IMR-90 (cell line): ENCODE data around the gene XCR1. TPM values are rescaled to one million over a fixed set of nuclear protein-coding genes. Genes with fewer than 3 reads are reported as not detected.

Experiments used
- ATAC-seq: fragments of 200-7000 bp; cut with Tn5 transposase; 2 replicates; pipeline ENCODE4 v1.9.1; 2020; ENCODE audit warnings: low read depth, mild to moderate bottlenecking, moderate library complexity
- BruUV-seq: library from RNA; stranded (reverse); fragments of 400-500 nt; replicated peaks from 2 replicates; lab custom pipeline; 2021; lab: Mats Ljungman, UMichigan
- CTCF ChIA-PET: fragments of 300-600 bp; formaldehyde crosslinking; extraction: SDS; loops from one replicate; lab custom pipeline; 2021; ENCODE audit warnings: antibody characterized with exemption; lab: Yijun Ruan, JAX
- POLR2A ChIA-PET: fragments of 300-600 bp; sonication (Branson Sonifier 250); formaldehyde crosslinking; loops from one replicate; lab custom pipeline; 2022; ENCODE audit warnings: antibody characterized with exemption; ENCODE audit not compliant: unreplicated experiment; lab: Charles Lee
- DNase-seq: peaks from one replicate; pipeline ENCODE4 v3.0.0; 2013
- H2AFZ ChIP-seq: replicated peaks from 2 replicates; pipeline ENCODE3; 2013; ENCODE audit warnings: low read length, mild to moderate bottlenecking; ENCODE audit not compliant: poor library complexity
- H2AK5ac ChIP-seq: 2 replicates; pipeline ENCODE4 v1.6.1; 2013; ENCODE audit warnings: low read depth, low read length, inconsistent platforms
- H2AK9ac ChIP-seq: replicated peaks from 2 replicates; pipeline ENCODE3; 2013; ENCODE audit warnings: mild to moderate bottlenecking, low read depth, low read length, moderate library complexity; ENCODE audit not compliant: poor library complexity
- H2BK120ac ChIP-seq: 2 replicates; pipeline ENCODE4 v1.6.1; 2013; ENCODE audit warnings: low read depth, low read length, inconsistent platforms
- H2BK15ac ChIP-seq: 3 replicates; pipeline ENCODE4 v1.6.1; 2013; ENCODE audit warnings: low read depth, low read length, inconsistent platforms
- H2BK20ac ChIP-seq: 2 replicates; pipeline ENCODE4 v1.6.1; 2013; ENCODE audit warnings: low read depth, mild to moderate bottlenecking, inconsistent platforms, low read length, moderate library complexity
- H2BK5ac ChIP-seq: 2 replicates; pipeline ENCODE4 v1.6.1; 2013; ENCODE audit warnings: mild to moderate bottlenecking, low read depth, low read length, inconsistent platforms; ENCODE audit not compliant: poor library complexity, severe bottlenecking
- H3K14ac ChIP-seq: replicated peaks from 2 replicates; pipeline ENCODE4 v1.6.1; 2013; ENCODE audit warnings: low read depth, low read length, inconsistent platforms
- H3K18ac ChIP-seq: 2 replicates; pipeline ENCODE4 v1.6.1; 2013; ENCODE audit warnings: low read depth, low read length, control low read depth
- H3K23ac ChIP-seq: 2 replicates; pipeline ENCODE4 v1.6.1; 2013; ENCODE audit warnings: low read depth, low read length, inconsistent platforms
- H3K27ac ChIP-seq: 2 replicates; pipeline ENCODE4 v1.5.1; 2013; ENCODE audit warnings: mild to moderate bottlenecking, control low read depth, low read length; ENCODE audit not compliant: insufficient read depth
- H3K27me3 ChIP-seq: 2 replicates; pipeline ENCODE4 v1.6.1; 2013; ENCODE audit warnings: low read length; ENCODE audit not compliant: control insufficient read depth, insufficient read depth
- H3K36me3 ChIP-seq: 2 replicates; pipeline ENCODE4 v1.6.1; 2013; ENCODE audit warnings: low read length, mixed read lengths; ENCODE audit not compliant: control insufficient read depth, insufficient read depth
- H3K4ac ChIP-seq: 2 replicates; pipeline ENCODE4 v1.6.1; 2013; ENCODE audit warnings: low read depth, low read length, inconsistent platforms
- H3K4me1 ChIP-seq: 2 replicates; pipeline ENCODE4 v1.6.1; 2013; ENCODE audit warnings: low read length, mixed read lengths; ENCODE audit not compliant: control insufficient read depth, insufficient read depth
- H3K4me2 ChIP-seq: 2 replicates; pipeline ENCODE4 v1.6.1; 2013; ENCODE audit warnings: low read depth, mild to moderate bottlenecking, control low read depth, low read length, moderate library complexity
- H3K4me3 ChIP-seq: 2 replicates; pipeline ENCODE4 v1.5.1; 2013; ENCODE audit warnings: low read depth, mild to moderate bottlenecking, control low read depth, low read length, moderate library complexity; ENCODE audit not compliant: insufficient read depth
- H3K56ac ChIP-seq: 2 replicates; pipeline ENCODE4 v1.6.1; 2013; ENCODE audit warnings: low read length, inconsistent platforms; ENCODE audit not compliant: insufficient read depth; ENCODE audit errors: extremely low read depth
- H3K79me1 ChIP-seq, 2 experiments: 2 replicates each; pipeline ENCODE4 v1.6.1; 2013; ENCODE audit warnings: low read length in 2 of 2, inconsistent platforms in 1 of 2, low read depth in 1 of 2
- H3K9ac ChIP-seq: 2 replicates; pipeline ENCODE4 v1.6.1; 2013; ENCODE audit warnings: low read depth, low read length, control low read depth
- H3K9me1 ChIP-seq: 2 replicates; pipeline ENCODE4 v1.6.1; 2013; ENCODE audit warnings: low read length, inconsistent platforms; ENCODE audit not compliant: insufficient read depth
- H3K9me3 ChIP-seq: 2 replicates; pipeline ENCODE4 v1.6.1; 2013; ENCODE audit warnings: low read length; ENCODE audit not compliant: control insufficient read depth, insufficient read depth
- H4K20me1 ChIP-seq: 2 replicates; pipeline ENCODE4 v1.6.1; 2013; ENCODE audit warnings: low read length, inconsistent platforms; ENCODE audit not compliant: insufficient read depth
- H4K5ac ChIP-seq: 2 replicates; pipeline ENCODE4 v1.6.1; 2013; ENCODE audit warnings: mild to moderate bottlenecking, low read depth, low read length, control low read depth
- H4K8ac ChIP-seq, 2 experiments: 2 replicates each; pipeline ENCODE4 v1.6.1; 2013; ENCODE audit warnings: low read depth in 2 of 2, low read length in 2 of 2, control low read depth in 1 of 2, inconsistent platforms in 1 of 2
- H4K91ac ChIP-seq: 2 replicates; pipeline ENCODE4 v1.6.1; 2013; ENCODE audit warnings: low read depth, low read length, inconsistent platforms; ENCODE audit not compliant: insufficient read depth
- BHLHE40 ChIP-seq: fragments of 150-350 bp; IDR thresholded peaks from 2 replicates; pipeline ENCODE4 v1.6.1; 2016; ENCODE audit warnings: mild to moderate bottlenecking, low read depth, low read length
- CEBPB ChIP-seq: IDR thresholded peaks from 2 replicates; pipeline ENCODE4 v1.6.1; 2012; ENCODE audit warnings: low read depth, low read length, improper control_type of control experiment
- CHD1 ChIP-seq: IDR thresholded peaks from 2 replicates; pipeline ENCODE4 v1.6.1; 2012; ENCODE audit warnings: low read depth, low read length, improper control_type of control experiment
- CTCF ChIP-seq: conservative IDR thresholded peaks from 2 replicates; pipeline ENCODE4 v1.5.1; 2012; ENCODE audit warnings: mild to moderate bottlenecking, low read depth, low read length, improper control_type of control experiment
- FOS ChIP-seq: fragments of 150-350 bp; IDR thresholded peaks from 2 replicates; pipeline ENCODE4 v1.6.1; 2016; ENCODE audit warnings: low read depth, low read length
- MAFK ChIP-seq: IDR thresholded peaks from 2 replicates; pipeline ENCODE4 v1.6.1; 2012; ENCODE audit warnings: low read depth, low read length, improper control_type of control experiment
- MAZ ChIP-seq: IDR thresholded peaks from 2 replicates; pipeline ENCODE4 v1.6.1; 2012; ENCODE audit warnings: low read depth, mild to moderate bottlenecking, low read length, improper control_type of control experiment, moderate library complexity, borderline replicate concordance
- MXI1 ChIP-seq: IDR thresholded peaks from 2 replicates; pipeline ENCODE4 v1.6.1; 2012; ENCODE audit warnings: low read depth, mild to moderate bottlenecking, low read length, moderate library complexity, borderline replicate concordance
- NFE2L2 ChIP-seq: fragments of 150-350 bp; IDR thresholded peaks from 2 replicates; pipeline ENCODE4 v1.6.1; 2016; ENCODE audit warnings: low read depth, mild to moderate bottlenecking, low read length
- POLR2A ChIP-seq: IDR thresholded peaks from 2 replicates; pipeline ENCODE4 v1.6.1; 2012; ENCODE audit warnings: mild to moderate bottlenecking, low read depth, low read length
- RAD21 ChIP-seq: IDR thresholded peaks from 2 replicates; pipeline ENCODE4 v1.6.1; 2012; ENCODE audit warnings: low read length, improper control_type of control experiment
- RCOR1 ChIP-seq: IDR thresholded peaks from 2 replicates; pipeline ENCODE4 v1.6.1; 2012; ENCODE audit warnings: mild to moderate bottlenecking, low read length, improper control_type of control experiment; ENCODE audit not compliant: insufficient replicate concordance
- RFX5 ChIP-seq: IDR thresholded peaks from 2 replicates; pipeline ENCODE4 v1.8.0; 2012; ENCODE audit warnings: low read depth, mild to moderate bottlenecking, low read length, moderate library complexity
- SMC3 ChIP-seq: fragments of 150-350 bp; IDR thresholded peaks from 2 replicates; pipeline ENCODE4 v1.6.1; 2016; ENCODE audit warnings: low read depth, mild to moderate bottlenecking, antibody characterized with exemption, low read length, moderate library complexity
- WGBS, 2 experiments: methylation state at CpG; one replicate each; pipeline versions ENCODE4 v1.1.5 to v1.1.7; 2013; ENCODE audit warnings: missing lambda C conversion rate in 2 of 2; ENCODE audit not compliant: insufficient read length in 1 of 2; ENCODE audit errors: extremely low coverage in 2 of 2; 5-methylcytosine and 5-hydroxymethylcytosine counted together
- dilution Hi-C: fragments of 300-500 bp; cut with HindIII; formaldehyde crosslinking; loops from one replicate; pipeline ENCODE4 v1.14.3; 2018; ENCODE audit warnings: low sequenced_read_pairs; ENCODE audit not compliant: unreplicated experiment
- in situ Hi-C: fragments of 300-500 bp; cut with MboI; formaldehyde crosslinking; loops from 3 replicates; pipeline ENCODE4 v1.14.3; 2019; ENCODE audit warnings: low sequenced_read_pairs, inconsistent platforms, mixed read lengths
- intact Hi-C: fragments of 100-400 bp; cut with micrococcal nuclease; formaldehyde crosslinking; loops from 2 replicates; pipeline ENCODE4 v1.10.0; 2022
- polyA plus RNA-seq, 3 experiments: library from polyadenylated mRNA; depleted of rRNA; stranded (reverse); fragments of >200 nt; gene quantifications; 2 replicates each; pipeline ENCODE4 v1.2.3, GENCODE V29; 2012; ENCODE audit warnings: low replicate concordance in 1 of 3
- total RNA-seq: library from RNA; depleted of rRNA; stranded (reverse); fragments of >200 nt; gene quantifications from 2 replicates; pipeline ENCODE4 v1.2.3, GENCODE V29; 2012
- TF ChIP-seq, protein P1 (sequence below): fragments of 150-350 bp; IDR thresholded peaks from 2 replicates; pipeline ENCODE4 v1.6.1; 2017; ENCODE audit warnings: mild to moderate bottlenecking, antibody characterized with exemption, low read length, low read depth
- TF ChIP-seq, protein P2 (sequence below): fragments of 150-350 bp; IDR thresholded peaks from 2 replicates; pipeline ENCODE4 v1.6.1; 2016; ENCODE audit warnings: low read depth, mild to moderate bottlenecking, low read length, moderate library complexity, borderline replicate concordance

Gene XCR1
- total and polyA plus RNA-seq, 2 of the 4 experiments (the other 2 are of a cell fraction), result not detected

DNA sequence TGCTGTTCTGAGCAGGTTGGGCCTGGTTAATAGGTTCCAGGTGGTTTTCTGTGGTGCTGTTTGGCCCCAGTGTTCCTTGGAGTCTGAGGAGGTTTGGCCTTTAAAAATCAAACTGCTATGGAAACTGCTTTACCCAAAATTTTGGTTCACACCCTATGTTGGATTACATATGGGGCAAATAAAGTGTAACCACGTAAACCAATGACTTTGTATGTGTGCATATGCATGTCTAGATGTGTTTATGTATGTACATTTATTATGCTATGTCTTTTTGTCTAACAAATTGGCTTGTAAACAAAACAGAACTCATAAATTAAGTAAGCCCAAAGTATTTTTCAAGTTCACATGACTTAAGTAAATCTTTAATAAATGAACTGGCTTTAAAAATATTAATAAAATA lies 8.9 kb upstream of the XCR1 start:
- no peak overlapping the region for H3K4ac ChIP-seq
- H4K5ac ChIP-seq, result no peak overlapping the region
- H4K20me1 ChIP-seq, result no peaks in the 10 kb centered on the region
- CTCF ChIA-PET, result no interaction called here
- no peak overlapping the region for H3K18ac ChIP-seq
- H3K79me1 ChIP-seq, result no peaks in the 10 kb centered on the region
- no peak overlapping the region for H3K9ac ChIP-seq
- no peaks in the 10 kb centered on the region for H3K36me3 ChIP-seq
- no peak for ATAC-seq
- H2AK5ac ChIP-seq, result no peak overlapping the region
- no peak overlapping the region for H4K8ac ChIP-seq
- no peak overlapping the region for H2BK5ac ChIP-seq
- dilution Hi-C loops (no loop called here), in situ Hi-C loops (no loop called here), intact Hi-C loops (no loop called here)
- no peak for DNase-seq
- no peak for TF ChIP-seq BHLHE40
- no peak for TF ChIP-seq NFE2L2
- TF ChIP-seq, protein P1, sequence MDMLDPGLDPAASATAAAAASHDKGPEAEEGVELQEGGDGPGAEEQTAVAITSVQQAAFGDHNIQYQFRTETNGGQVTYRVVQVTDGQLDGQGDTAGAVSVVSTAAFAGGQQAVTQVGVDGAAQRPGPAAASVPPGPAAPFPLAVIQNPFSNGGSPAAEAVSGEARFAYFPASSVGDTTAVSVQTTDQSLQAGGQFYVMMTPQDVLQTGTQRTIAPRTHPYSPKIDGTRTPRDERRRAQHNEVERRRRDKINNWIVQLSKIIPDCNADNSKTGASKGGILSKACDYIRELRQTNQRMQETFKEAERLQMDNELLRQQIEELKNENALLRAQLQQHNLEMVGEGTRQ, result no peak
- TF ChIP-seq MAFK, result no peak
- no peak for TF ChIP-seq MAZ
- TF ChIP-seq RFX5, result no peak
- TF ChIP-seq FOS, result no peak
- no peak for TF ChIP-seq MXI1
- no peak for TF ChIP-seq CHD1
- TF ChIP-seq SMC3, result no peak
- TF ChIP-seq CTCF, result no peak
- TF ChIP-seq CEBPB, result no peak
- TF ChIP-seq RCOR1, result no peak
- no peak for TF ChIP-seq POLR2A
- TF ChIP-seq, protein P2, sequence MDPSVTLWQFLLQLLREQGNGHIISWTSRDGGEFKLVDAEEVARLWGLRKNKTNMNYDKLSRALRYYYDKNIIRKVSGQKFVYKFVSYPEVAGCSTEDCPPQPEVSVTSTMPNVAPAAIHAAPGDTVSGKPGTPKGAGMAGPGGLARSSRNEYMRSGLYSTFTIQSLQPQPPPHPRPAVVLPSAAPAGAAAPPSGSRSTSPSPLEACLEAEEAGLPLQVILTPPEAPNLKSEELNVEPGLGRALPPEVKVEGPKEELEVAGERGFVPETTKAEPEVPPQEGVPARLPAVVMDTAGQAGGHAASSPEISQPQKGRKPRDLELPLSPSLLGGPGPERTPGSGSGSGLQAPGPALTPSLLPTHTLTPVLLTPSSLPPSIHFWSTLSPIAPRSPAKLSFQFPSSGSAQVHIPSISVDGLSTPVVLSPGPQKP, result no peak
- no peak for TF ChIP-seq RAD21
- no peak overlapping the region for H2BK120ac ChIP-seq
- POLR2A ChIA-PET, result no interaction called here
- WGBS, 2 experiments, result no CpG with 5 or more reads among the region's 1 CpG
- no peak overlapping the region for H2BK20ac ChIP-seq
- H3K4me1 ChIP-seq, result no peaks in the 10 kb centered on the region
- no peak overlapping the region for H2BK15ac ChIP-seq
- no peak overlapping the region for H3K4me3 ChIP-seq
- H3K4me2 ChIP-seq, result no peak overlapping the region
- no TSS peak for BruUV-seq
- no peak overlapping the region for H2AFZ ChIP-seq
- no peak overlapping the region for H3K27ac ChIP-seq
- 0 out of 2 replicates have a peak, but pooled peaks cover 2% of the 10 kb centered on the region for H3K9me3 ChIP-seq
- no peak overlapping the region for H3K56ac ChIP-seq
- H2AK9ac ChIP-seq, result no peak overlapping the region
- peaks cover 11% of the 10 kb centered on the region for H3K27me3 ChIP-seq
- no peak overlapping the region for H3K14ac ChIP-seq
- no peak overlapping the region for H3K23ac ChIP-seq
- no peak overlapping the region for H4K91ac ChIP-seq
- no peaks in the 10 kb centered on the region; the same call in 1 of the 2 replicates for H3K9me1 ChIP-seq
